ENCODE data around the gene SLC12A3.
"Not testable (repeated sequence)": the region's sequence is repeated elsewhere in the genome, so short reads cannot be mapped to it uniquely, and the experiment has no call there.

Gene SLC12A3

GRCh38 chr16:56858374-56858773 lies 6.6 kb upstream of the SLC12A3 start:
- Mint-ChIP-seq H3K4me1 (peaks cover 49% of the 10 kb centered on the region), H3K27me3 (no peaks in the 10 kb centered on the region), H3K27ac (peak overlapping the region; percentile 70), H3K36me3 (no peaks in the 10 kb centered on the region), H3K9me3 (no peaks in the 10 kb centered on the region), H3K4me3 (no peak overlapping the region)

GRCh38 chr16:56859636-56860035 lies 5.4 kb upstream of the SLC12A3 start:
- Mint-ChIP-seq H3K36me3 (no peaks in the 10 kb centered on the region), H3K9me3 (no peaks in the 10 kb centered on the region), H3K4me1 (peaks cover 49% of the 10 kb centered on the region), H3K27ac (peak overlapping the region; percentile 55), H3K27me3 (no peaks in the 10 kb centered on the region), H3K4me3 (no peak overlapping the region)

GRCh38 chr16:56860226-56861020 lies 4.6 kb upstream of the SLC12A3 start:
- Mint-ChIP-seq H3K27me3 (no peaks in the 10 kb centered on the region), H3K27ac (peak overlapping the region; percentile 84), H3K36me3 (no peaks in the 10 kb centered on the region), H3K4me3 (peak overlapping the region; percentile 76), H3K4me1 (peaks cover 49% of the 10 kb centered on the region), H3K9me3 (no peaks in the 10 kb centered on the region)

- peaks cover 49% of the 10 kb centered on the region for H3K4me1 Mint-ChIP-seq
- no peaks in the 10 kb centered on the region for H3K36me3 Mint-ChIP-seq
- H3K4me3 Mint-ChIP-seq: peak overlapping the region; percentile 76
- peak overlapping the region; percentile 62 for H3K27ac Mint-ChIP-seq
- H3K27me3 Mint-ChIP-seq: no peaks in the 10 kb centered on the region
- H3K9me3 Mint-ChIP-seq: no peaks in the 10 kb centered on the region
Measured at GRCh38 chr16:56861092-56861610, 3.9 kb upstream of the SLC12A3 start.

GRCh38 chr16:56861756-56862155 lies 3.3 kb upstream of the SLC12A3 start:
- H3K36me3 Mint-ChIP-seq: no peaks in the 10 kb centered on the region
- no peak overlapping the region for H3K4me3 Mint-ChIP-seq
- H3K27ac Mint-ChIP-seq: no peak overlapping the region
- no peaks in the 10 kb centered on the region for H3K9me3 Mint-ChIP-seq
- peaks cover 49% of the 10 kb centered on the region for H3K4me1 Mint-ChIP-seq
- no peaks in the 10 kb centered on the region for H3K27me3 Mint-ChIP-seq

DNA sequence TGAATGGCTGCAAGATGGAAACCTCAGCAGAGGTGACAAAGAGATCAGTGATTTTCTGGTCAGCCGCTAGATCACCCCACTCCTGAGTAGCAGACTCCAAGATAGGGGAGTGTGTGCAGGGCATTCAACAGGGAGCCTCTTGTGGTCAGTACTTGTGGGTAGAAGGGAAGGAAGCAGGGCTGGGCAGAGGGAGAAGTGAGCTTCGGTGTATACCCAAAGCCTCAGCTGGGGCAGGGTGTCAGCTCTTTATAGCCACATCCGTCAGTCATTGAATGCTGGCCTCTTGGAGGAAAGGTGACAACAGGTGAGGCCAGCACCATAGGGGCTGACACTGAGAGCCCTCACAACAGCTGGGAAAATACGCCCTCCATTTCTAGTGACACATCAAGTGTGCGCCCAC lies 2.2 kb upstream of the SLC12A3 start:
- Mint-ChIP-seq H3K4me1 (peaks cover 54% of the 10 kb centered on the region), H3K27ac (no peak overlapping the region), H3K9me3 (no peaks in the 10 kb centered on the region), H3K27me3 (no peaks in the 10 kb centered on the region), H3K4me3 (no peak overlapping the region), H3K36me3 (no peaks in the 10 kb centered on the region)

GRCh38 chr16:56865394-56866062 lies 521 bp downstream of the SLC12A3 start:
- Mint-ChIP-seq H3K4me1 (peaks cover 33% of the 10 kb centered on the region), H3K36me3 (no peaks in the 10 kb centered on the region), H3K4me3 (no peak overlapping the region), H3K9me3 (no peaks in the 10 kb centered on the region), H3K27me3 (no peaks in the 10 kb centered on the region), H3K27ac (no peak overlapping the region)

- H3K9me3 Mint-ChIP-seq: no peaks in the 10 kb centered on the region
- H3K27me3 Mint-ChIP-seq: no peaks in the 10 kb centered on the region
- no peak overlapping the region for H3K27ac Mint-ChIP-seq
- no peaks in the 10 kb centered on the region for H3K36me3 Mint-ChIP-seq
- peaks cover 16% of the 10 kb centered on the region for H3K4me1 Mint-ChIP-seq
- H3K4me3 Mint-ChIP-seq: no peak overlapping the region
Measured at GRCh38 chr16:56866955-56867830, 2.2 kb downstream of the SLC12A3 start.

DNA sequence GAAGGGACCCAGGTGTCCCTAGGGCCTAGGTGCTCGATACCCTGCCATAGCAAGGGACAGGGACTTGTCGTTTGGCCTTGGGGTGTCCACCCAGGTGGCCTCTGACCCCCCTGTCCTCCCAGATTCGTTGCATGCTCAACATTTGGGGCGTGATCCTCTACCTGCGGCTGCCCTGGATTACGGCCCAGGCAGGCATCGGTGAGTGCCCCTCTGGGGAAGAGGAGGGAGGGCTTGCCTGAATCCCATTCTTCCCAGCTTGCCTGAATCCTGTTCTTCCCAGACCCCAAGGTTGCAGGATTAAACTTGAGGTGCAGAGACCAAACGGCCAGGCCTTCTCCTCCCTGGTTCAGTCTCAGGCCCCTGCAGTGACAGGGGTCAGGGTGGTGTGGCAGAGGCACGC lies 3.2 kb downstream of the SLC12A3 start:
- H3K9me3 Mint-ChIP-seq: no peaks in the 10 kb centered on the region
- H3K27ac Mint-ChIP-seq: no peak overlapping the region
- peaks cover 6% of the 10 kb centered on the region for H3K4me1 Mint-ChIP-seq
- no peaks in the 10 kb centered on the region for H3K36me3 Mint-ChIP-seq
- H3K27me3 Mint-ChIP-seq: no peaks in the 10 kb centered on the region
- H3K4me3 Mint-ChIP-seq: no peak overlapping the region

GRCh38 chr16:56868766-56869165 lies 3.8 kb downstream of the SLC12A3 start:
- not testable (repeated sequence) for H3K9me3 Mint-ChIP-seq, H3K27me3 Mint-ChIP-seq, H3K27ac Mint-ChIP-seq, H3K4me3 Mint-ChIP-seq, H3K36me3 Mint-ChIP-seq, H3K4me1 Mint-ChIP-seq

DNA sequence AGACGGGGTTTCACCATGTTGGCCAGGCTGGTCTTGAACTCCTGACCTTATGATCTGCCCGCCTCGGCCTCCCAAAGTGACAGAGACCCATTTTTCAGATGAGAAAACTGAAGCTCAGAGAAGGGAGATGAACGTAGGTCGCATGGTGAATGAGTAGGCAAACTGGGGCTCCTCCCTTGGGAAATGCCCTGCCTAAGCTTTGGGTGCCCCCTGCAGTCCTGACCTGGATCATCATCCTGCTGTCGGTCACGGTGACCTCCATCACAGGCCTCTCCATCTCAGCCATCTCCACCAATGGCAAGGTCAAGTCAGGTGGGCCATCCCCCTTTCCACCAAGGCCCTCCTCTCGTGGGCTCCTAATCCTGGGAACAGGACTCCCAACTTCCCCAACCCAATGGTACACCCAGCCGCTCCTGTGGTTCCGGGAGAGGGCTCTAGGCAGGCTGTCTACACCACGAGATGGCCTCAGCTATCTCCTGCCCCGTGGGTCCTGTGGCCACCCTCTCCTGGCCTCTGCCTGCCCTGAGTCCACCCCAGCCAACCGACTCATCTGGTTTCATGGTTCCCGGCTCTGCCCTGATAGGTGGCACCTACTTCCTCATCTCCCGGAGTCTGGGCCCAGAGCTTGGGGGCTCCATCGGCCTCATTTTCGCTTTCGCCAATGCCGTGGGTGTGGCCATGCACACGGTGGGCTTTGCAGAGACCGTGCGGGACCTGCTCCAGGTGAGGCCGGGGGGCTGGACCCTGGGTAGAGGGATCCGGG lies 4.7 kb downstream of the SLC12A3 start:
- Mint-ChIP-seq H3K27ac (no peak overlapping the region), H3K9me3 (no peaks in the 10 kb centered on the region), H3K36me3 (no peaks in the 10 kb centered on the region), H3K4me3 (no peak overlapping the region), H3K27me3 (no peaks in the 10 kb centered on the region), H3K4me1 (peaks cover 5% of the 10 kb centered on the region)

GRCh38 chr16:56870276-56870888 lies 5.4 kb downstream of the SLC12A3 start:
- Mint-ChIP-seq H3K36me3 (no peaks in the 10 kb centered on the region), H3K4me3 (no peak overlapping the region), H3K9me3 (no peaks in the 10 kb centered on the region), H3K27me3 (no peaks in the 10 kb centered on the region), H3K4me1 (peaks cover 5% of the 10 kb centered on the region), H3K27ac (no peak overlapping the region)

DNA sequence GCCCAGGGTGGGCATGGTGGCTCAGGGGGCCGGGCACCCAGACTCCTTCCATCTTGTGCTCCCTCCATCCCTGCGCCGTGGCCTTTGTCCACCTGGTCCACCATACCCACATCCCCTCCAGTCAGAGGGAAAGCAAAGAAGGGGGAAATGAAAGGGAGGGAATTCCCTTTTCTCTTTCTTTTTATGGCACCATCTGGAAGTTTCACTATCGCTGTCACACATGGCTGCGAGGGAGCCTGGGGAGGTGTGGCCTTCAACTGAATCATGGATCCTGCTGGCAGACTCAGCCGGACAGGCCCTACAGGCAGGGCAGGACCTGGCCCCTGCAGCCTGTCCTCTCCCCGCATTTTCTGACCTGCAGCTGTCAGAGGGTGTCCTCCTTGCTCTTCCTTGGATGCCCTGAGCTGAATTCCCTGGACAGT lies 6.2 kb downstream of the SLC12A3 start:
- Mint-ChIP-seq H3K36me3 (no peaks in the 10 kb centered on the region), H3K4me3 (no peak overlapping the region), H3K4me1 (peaks cover 5% of the 10 kb centered on the region), H3K9me3 (no peaks in the 10 kb centered on the region), H3K27ac (no peak overlapping the region), H3K27me3 (no peaks in the 10 kb centered on the region)

- Mint-ChIP-seq H3K9me3 (no peaks in the 10 kb centered on the region), H3K27me3 (no peaks in the 10 kb centered on the region), H3K27ac (no peak overlapping the region), H3K4me1 (no peaks in the 10 kb centered on the region), H3K4me3 (no peak overlapping the region), H3K36me3 (no peaks in the 10 kb centered on the region)
Measured at GRCh38 chr16:56872863-56873391, 7.9 kb downstream of the SLC12A3 start.

Data from activated naive CD4-positive, alpha-beta T cell treated with anti-CD3 and anti-CD28 coated beads, Interleukin-2, amount 50 U/mL, for 24 hours (primary cell).